Mesenchymal stem cell (in vitro differentiated cells and primary cell): ENCODE results near the gene KLHL14.

Experiments used
- DNase-seq: peaks from one replicate; pipeline ENCODE4 v3.0.0-alpha.2; 2013
- H2AFZ ChIP-seq: one replicate; pipeline ENCODE4 v1.6.1; 2013; ENCODE audit warnings: low read depth, mild to moderate bottlenecking, control low read depth, inconsistent platforms, low read length, moderate library complexity
- H2AK5ac ChIP-seq: 2 replicates; pipeline ENCODE4 v1.6.1; 2013; ENCODE audit warnings: low read length, moderate library complexity, mild to moderate bottlenecking, inconsistent platforms; ENCODE audit not compliant: severe bottlenecking
- H2BK120ac ChIP-seq: one replicate; pipeline ENCODE4 v1.6.1; 2013; ENCODE audit warnings: low read depth, mild to moderate bottlenecking, inconsistent platforms, low read length, moderate library complexity
- H2BK12ac ChIP-seq, 2 experiments: one replicate each; pipeline ENCODE4 v1.6.1; 2013; ENCODE audit warnings: inconsistent platforms in 2 of 2, low read length in 2 of 2, mild to moderate bottlenecking in 2 of 2, moderate library complexity in 2 of 2, control low read depth in 1 of 2
- H2BK15ac ChIP-seq: one replicate; pipeline ENCODE4 v1.6.1; 2013; ENCODE audit warnings: mild to moderate bottlenecking, low read depth, inconsistent platforms; ENCODE audit not compliant: poor library complexity, severe bottlenecking
- H2BK5ac ChIP-seq: 2 replicates; pipeline ENCODE4 v1.6.1; 2013; ENCODE audit warnings: low read depth, mild to moderate bottlenecking, low read length, control low read depth, inconsistent platforms; ENCODE audit not compliant: poor library complexity, severe bottlenecking
- H3K14ac ChIP-seq, 2 experiments: one replicate each; pipeline ENCODE4 v1.6.1; 2013; ENCODE audit warnings: inconsistent platforms in 2 of 2, low read length in 2 of 2, control low read depth in 1 of 2, mild to moderate bottlenecking in 1 of 2, moderate library complexity in 1 of 2
- H3K18ac ChIP-seq, 2 experiments: one replicate each; pipeline ENCODE4 v1.6.1; 2013; ENCODE audit warnings: inconsistent platforms in 2 of 2, low read length in 2 of 2, control low read depth in 1 of 2, low read depth in 1 of 2, mild to moderate bottlenecking in 1 of 2
- H3K23ac ChIP-seq, 2 experiments: one replicate each; pipeline ENCODE4 v1.6.1; 2013; ENCODE audit warnings: inconsistent platforms in 2 of 2, low read length in 2 of 2, mild to moderate bottlenecking in 2 of 2, moderate library complexity in 2 of 2, control low read depth in 1 of 2
- H3K27ac ChIP-seq: 2 replicates; pipeline ENCODE4 v1.5.1; 2013; ENCODE audit warnings: mild to moderate bottlenecking, moderate library complexity, low read length, control low read depth, inconsistent platforms; ENCODE audit not compliant: poor library complexity, severe bottlenecking
- H3K27me3 ChIP-seq, 2 experiments: 2 replicates each; pipeline versions ENCODE4 v1.6.1 to v1.7.0; 2013; ENCODE audit warnings: low read length in 2 of 2, mild to moderate bottlenecking in 2 of 2, moderate library complexity in 2 of 2, control low read depth in 1 of 2, inconsistent platforms in 1 of 2; ENCODE audit not compliant: control insufficient read depth in 1 of 2, insufficient read depth in 1 of 2
- H3K36me3 ChIP-seq, 2 experiments: 2 replicates each; pipeline versions ENCODE4 v1.6.1 to v1.7.0; 2013; ENCODE audit warnings: low read length in 2 of 2, control low read depth in 1 of 2, inconsistent platforms in 1 of 2, low read depth in 1 of 2, mild to moderate bottlenecking in 1 of 2; ENCODE audit not compliant: insufficient read depth in 2 of 2, control insufficient read depth in 1 of 2
- H3K4ac ChIP-seq, 2 experiments: one replicate each; pipeline ENCODE4 v1.6.1; 2013; ENCODE audit warnings: inconsistent platforms in 2 of 2, low read length in 2 of 2, mild to moderate bottlenecking in 2 of 2, moderate library complexity in 2 of 2, control low read depth in 1 of 2, low read depth in 1 of 2
- H3K4me1 ChIP-seq: 2 replicates; pipeline ENCODE4 v1.6.1; 2013; ENCODE audit warnings: low read depth, low read length, control low read depth; ENCODE audit not compliant: control insufficient read depth, insufficient read depth
- H3K4me2 ChIP-seq: 2 replicates; pipeline ENCODE4 v1.6.1; 2013; ENCODE audit warnings: low read length, mild to moderate bottlenecking, inconsistent platforms; ENCODE audit not compliant: poor library complexity, severe bottlenecking
- H3K4me3 ChIP-seq, 2 experiments: 2 replicates each; pipeline versions ENCODE4 v1.5.1 to v1.7.0; 2013; ENCODE audit warnings: low read length in 2 of 2, mild to moderate bottlenecking in 2 of 2, control low read depth in 1 of 2, low read depth in 1 of 2; ENCODE audit not compliant: insufficient read depth in 1 of 2
- H3K79me1 ChIP-seq: replicated peaks from 2 replicates; pipeline ENCODE4 v1.6.1; 2013; ENCODE audit warnings: mild to moderate bottlenecking, control low read depth, low read length, inconsistent platforms; ENCODE audit not compliant: poor library complexity, severe bottlenecking
- H3K9ac ChIP-seq: 2 replicates; pipeline ENCODE4 v1.7.0; 2013; ENCODE audit warnings: mild to moderate bottlenecking, low read length, moderate library complexity
- H3K9me3 ChIP-seq: 2 replicates; pipeline ENCODE4 v1.7.0; 2013; ENCODE audit warnings: mild to moderate bottlenecking, low read length; ENCODE audit not compliant: control insufficient read depth
- H4K8ac ChIP-seq: one replicate; pipeline ENCODE4 v1.6.1; 2013; ENCODE audit warnings: inconsistent platforms, mild to moderate bottlenecking, low read length, moderate library complexity
- H4K91ac ChIP-seq: one replicate; pipeline ENCODE4 v1.6.1; 2013; ENCODE audit warnings: mild to moderate bottlenecking, low read length, inconsistent platforms
- WGBS: methylation state at CpG from one replicate; pipeline ENCODE4 v1.1.7; 2013; ENCODE audit warnings: mixed read lengths; 5-methylcytosine and 5-hydroxymethylcytosine counted together

Gene KLHL14

GRCh38 chr18:32803568-32803967 lies 30.7 kb upstream of the KLHL14 start:
- Histone ChIP-seq H2BK5ac (no peak overlapping the region), H3K27ac (peak overlapping the region; percentile 37), H3K23ac (no peak overlapping the region), H4K91ac (no peak overlapping the region), H2AFZ (no peak overlapping the region), H2AK5ac (no peak overlapping the region), H3K4me3 (no peak overlapping the region), H3K27me3 (peaks cover 0 to 3% of the 10 kb centered on the region in 2 experiments), H3K18ac (no peak overlapping the region), H4K8ac (no peak overlapping the region), H3K4me2 (no peak overlapping the region), H3K9ac (no peak overlapping the region), H3K9me3 (peaks cover 4% of the 10 kb centered on the region), H3K36me3 (no peaks in the 10 kb centered on the region), H2BK12ac (no peak overlapping the region), H3K14ac (no peak overlapping the region), H2BK120ac (no peak overlapping the region), H2BK15ac (no peak overlapping the region), H3K79me1 (no peaks in the 10 kb centered on the region), H3K4me1 (peaks cover 7% of the 10 kb centered on the region), H3K4ac (no peak overlapping the region)
- WGBS: 100% methylated on average over 2 of the region's 3 CpGs
- no peak for DNase-seq

- Histone ChIP-seq H2BK5ac (no peak overlapping the region), H3K14ac (no peak overlapping the region), H3K36me3 (no peaks in the 10 kb centered on the region), H3K4me2 (peak overlapping the region; percentile 23), H3K4me3 (no peak overlapping the region), H3K4me1 (peaks cover 7% of the 10 kb centered on the region), H3K9me3 (peaks cover 4% of the 10 kb centered on the region), H4K8ac (no peak overlapping the region), H3K18ac (no peak overlapping the region), H4K91ac (no peak overlapping the region), H3K23ac (no peak overlapping the region), H2BK120ac (no peak overlapping the region), H2AK5ac (no peak overlapping the region), H3K27ac (peak overlapping the region; percentile 62), H3K4ac (no peak overlapping the region), H2AFZ (no peak overlapping the region), H2BK15ac (no peak overlapping the region), H3K9ac (no peak overlapping the region), H3K79me1 (no peaks in the 10 kb centered on the region), H3K27me3 (peaks cover 0 to 3% of the 10 kb centered on the region in 2 experiments), H2BK12ac (no peak overlapping the region)
- 87% methylated on average over 6 of the region's 8 CpGs for WGBS
- DNase-seq: no peak
Observed at GRCh38 chr18:32802591-32803451, 30.0 kb upstream of the KLHL14 start.

GRCh38 chr18:32801228-32801627 lies 28.4 kb upstream of the KLHL14 start:
- peaks cover 4% of the 10 kb centered on the region for H3K9me3 ChIP-seq
- H3K23ac ChIP-seq: no peak overlapping the region
- H2BK12ac ChIP-seq: no peak overlapping the region
- no peak overlapping the region for H3K27ac ChIP-seq
- H3K4me1 ChIP-seq: peaks cover 7% of the 10 kb centered on the region
- H2BK5ac ChIP-seq: no peak overlapping the region
- no peak overlapping the region for H3K9ac ChIP-seq
- 70% methylated on average over 1 of the region's 1 CpG for WGBS
- no peak overlapping the region for H3K18ac ChIP-seq
- no peak overlapping the region for H2AFZ ChIP-seq
- no peak overlapping the region for H3K4me2 ChIP-seq
- no peak overlapping the region for H3K4ac ChIP-seq
- no peak for DNase-seq
- H3K27me3 ChIP-seq: no peaks in the 10 kb centered on the region
- H3K79me1 ChIP-seq: no peaks in the 10 kb centered on the region
- no peaks in the 10 kb centered on the region for H3K36me3 ChIP-seq
- H2BK120ac ChIP-seq: no peak overlapping the region
- H2BK15ac ChIP-seq: no peak overlapping the region
- no peak overlapping the region for H4K8ac ChIP-seq
- H4K91ac ChIP-seq: no peak overlapping the region
- no peak overlapping the region for H3K4me3 ChIP-seq
- no peak overlapping the region for H3K14ac ChIP-seq
- no peak overlapping the region for H2AK5ac ChIP-seq

- no peak overlapping the region for H2BK15ac ChIP-seq
- no peak overlapping the region for H2AK5ac ChIP-seq
- no peak overlapping the region for H3K9ac ChIP-seq
- H2AFZ ChIP-seq: no peak overlapping the region
- 36% methylated on average over 1 of the region's 4 CpGs for WGBS
- H3K23ac ChIP-seq: no peak overlapping the region
- no peak overlapping the region for H2BK120ac ChIP-seq
- no peak overlapping the region for H3K4me3 ChIP-seq
- H3K79me1 ChIP-seq: no peaks in the 10 kb centered on the region
- H3K36me3 ChIP-seq: no peaks in the 10 kb centered on the region
- no peak overlapping the region for H3K4ac ChIP-seq
- H3K27ac ChIP-seq: no peak overlapping the region
- H3K4me1 ChIP-seq: peaks cover 3% of the 10 kb centered on the region
- peaks cover 8% of the 10 kb centered on the region for H3K9me3 ChIP-seq
- no peak overlapping the region for H3K14ac ChIP-seq
- H3K18ac ChIP-seq: no peak overlapping the region
- no peak overlapping the region for H2BK12ac ChIP-seq
- DNase-seq: no peak
- H2BK5ac ChIP-seq: no peak overlapping the region
- no peak overlapping the region for H3K4me2 ChIP-seq
- no peak overlapping the region for H4K8ac ChIP-seq
- no peaks in the 10 kb centered on the region for H3K27me3 ChIP-seq
- H4K91ac ChIP-seq: no peak overlapping the region
Observed at GRCh38 chr18:32798209-32798960, 25.6 kb upstream of the KLHL14 start.
